ENCODE data around the gene GHITM. TPM values are rescaled to one million over a fixed set of nuclear protein-coding genes. Genes with fewer than 3 reads are reported as not detected.

The GHITM gene
- total and polyA plus RNA-seq, 2 of the 8 experiments (the other 6 are each of a cell fraction or from before 2014, with no cell fraction given), result 86.2 to 97.0 TPM

DNA sequence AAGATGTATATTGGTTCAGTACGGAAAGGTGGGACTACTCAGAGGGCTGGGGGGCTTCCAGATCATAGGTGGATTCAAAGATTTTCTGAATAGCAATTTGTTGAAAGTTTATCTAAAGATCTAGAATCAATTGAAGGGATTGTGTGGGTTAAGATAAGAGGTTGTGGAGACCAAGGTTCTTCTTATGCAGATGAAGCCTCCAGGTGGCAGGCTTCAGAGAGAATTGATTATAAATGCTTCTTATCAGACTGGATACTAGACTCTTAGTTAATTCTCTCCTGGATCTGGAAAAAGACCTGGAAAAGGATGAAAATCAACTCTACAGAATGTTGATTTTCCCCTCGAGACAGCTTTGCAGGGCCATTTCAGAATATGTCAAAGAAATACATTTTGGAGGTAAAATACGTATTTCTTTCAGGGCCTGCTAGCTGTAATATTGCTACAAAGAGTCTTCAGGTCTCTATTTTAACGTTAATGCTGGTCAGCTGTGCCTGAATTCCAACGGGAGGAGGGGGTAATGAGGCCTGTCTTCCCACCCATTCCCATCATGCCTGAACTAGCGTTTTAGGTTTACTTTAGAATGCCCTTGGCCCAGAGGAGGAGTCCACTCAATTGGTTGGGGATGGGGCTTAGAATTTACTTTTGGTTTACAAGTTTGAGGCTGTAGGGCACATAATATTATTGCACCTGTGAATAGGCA, 21.5 kb downstream of the GHITM start (continued):
- TF ChIP-seq, protein P1, sequence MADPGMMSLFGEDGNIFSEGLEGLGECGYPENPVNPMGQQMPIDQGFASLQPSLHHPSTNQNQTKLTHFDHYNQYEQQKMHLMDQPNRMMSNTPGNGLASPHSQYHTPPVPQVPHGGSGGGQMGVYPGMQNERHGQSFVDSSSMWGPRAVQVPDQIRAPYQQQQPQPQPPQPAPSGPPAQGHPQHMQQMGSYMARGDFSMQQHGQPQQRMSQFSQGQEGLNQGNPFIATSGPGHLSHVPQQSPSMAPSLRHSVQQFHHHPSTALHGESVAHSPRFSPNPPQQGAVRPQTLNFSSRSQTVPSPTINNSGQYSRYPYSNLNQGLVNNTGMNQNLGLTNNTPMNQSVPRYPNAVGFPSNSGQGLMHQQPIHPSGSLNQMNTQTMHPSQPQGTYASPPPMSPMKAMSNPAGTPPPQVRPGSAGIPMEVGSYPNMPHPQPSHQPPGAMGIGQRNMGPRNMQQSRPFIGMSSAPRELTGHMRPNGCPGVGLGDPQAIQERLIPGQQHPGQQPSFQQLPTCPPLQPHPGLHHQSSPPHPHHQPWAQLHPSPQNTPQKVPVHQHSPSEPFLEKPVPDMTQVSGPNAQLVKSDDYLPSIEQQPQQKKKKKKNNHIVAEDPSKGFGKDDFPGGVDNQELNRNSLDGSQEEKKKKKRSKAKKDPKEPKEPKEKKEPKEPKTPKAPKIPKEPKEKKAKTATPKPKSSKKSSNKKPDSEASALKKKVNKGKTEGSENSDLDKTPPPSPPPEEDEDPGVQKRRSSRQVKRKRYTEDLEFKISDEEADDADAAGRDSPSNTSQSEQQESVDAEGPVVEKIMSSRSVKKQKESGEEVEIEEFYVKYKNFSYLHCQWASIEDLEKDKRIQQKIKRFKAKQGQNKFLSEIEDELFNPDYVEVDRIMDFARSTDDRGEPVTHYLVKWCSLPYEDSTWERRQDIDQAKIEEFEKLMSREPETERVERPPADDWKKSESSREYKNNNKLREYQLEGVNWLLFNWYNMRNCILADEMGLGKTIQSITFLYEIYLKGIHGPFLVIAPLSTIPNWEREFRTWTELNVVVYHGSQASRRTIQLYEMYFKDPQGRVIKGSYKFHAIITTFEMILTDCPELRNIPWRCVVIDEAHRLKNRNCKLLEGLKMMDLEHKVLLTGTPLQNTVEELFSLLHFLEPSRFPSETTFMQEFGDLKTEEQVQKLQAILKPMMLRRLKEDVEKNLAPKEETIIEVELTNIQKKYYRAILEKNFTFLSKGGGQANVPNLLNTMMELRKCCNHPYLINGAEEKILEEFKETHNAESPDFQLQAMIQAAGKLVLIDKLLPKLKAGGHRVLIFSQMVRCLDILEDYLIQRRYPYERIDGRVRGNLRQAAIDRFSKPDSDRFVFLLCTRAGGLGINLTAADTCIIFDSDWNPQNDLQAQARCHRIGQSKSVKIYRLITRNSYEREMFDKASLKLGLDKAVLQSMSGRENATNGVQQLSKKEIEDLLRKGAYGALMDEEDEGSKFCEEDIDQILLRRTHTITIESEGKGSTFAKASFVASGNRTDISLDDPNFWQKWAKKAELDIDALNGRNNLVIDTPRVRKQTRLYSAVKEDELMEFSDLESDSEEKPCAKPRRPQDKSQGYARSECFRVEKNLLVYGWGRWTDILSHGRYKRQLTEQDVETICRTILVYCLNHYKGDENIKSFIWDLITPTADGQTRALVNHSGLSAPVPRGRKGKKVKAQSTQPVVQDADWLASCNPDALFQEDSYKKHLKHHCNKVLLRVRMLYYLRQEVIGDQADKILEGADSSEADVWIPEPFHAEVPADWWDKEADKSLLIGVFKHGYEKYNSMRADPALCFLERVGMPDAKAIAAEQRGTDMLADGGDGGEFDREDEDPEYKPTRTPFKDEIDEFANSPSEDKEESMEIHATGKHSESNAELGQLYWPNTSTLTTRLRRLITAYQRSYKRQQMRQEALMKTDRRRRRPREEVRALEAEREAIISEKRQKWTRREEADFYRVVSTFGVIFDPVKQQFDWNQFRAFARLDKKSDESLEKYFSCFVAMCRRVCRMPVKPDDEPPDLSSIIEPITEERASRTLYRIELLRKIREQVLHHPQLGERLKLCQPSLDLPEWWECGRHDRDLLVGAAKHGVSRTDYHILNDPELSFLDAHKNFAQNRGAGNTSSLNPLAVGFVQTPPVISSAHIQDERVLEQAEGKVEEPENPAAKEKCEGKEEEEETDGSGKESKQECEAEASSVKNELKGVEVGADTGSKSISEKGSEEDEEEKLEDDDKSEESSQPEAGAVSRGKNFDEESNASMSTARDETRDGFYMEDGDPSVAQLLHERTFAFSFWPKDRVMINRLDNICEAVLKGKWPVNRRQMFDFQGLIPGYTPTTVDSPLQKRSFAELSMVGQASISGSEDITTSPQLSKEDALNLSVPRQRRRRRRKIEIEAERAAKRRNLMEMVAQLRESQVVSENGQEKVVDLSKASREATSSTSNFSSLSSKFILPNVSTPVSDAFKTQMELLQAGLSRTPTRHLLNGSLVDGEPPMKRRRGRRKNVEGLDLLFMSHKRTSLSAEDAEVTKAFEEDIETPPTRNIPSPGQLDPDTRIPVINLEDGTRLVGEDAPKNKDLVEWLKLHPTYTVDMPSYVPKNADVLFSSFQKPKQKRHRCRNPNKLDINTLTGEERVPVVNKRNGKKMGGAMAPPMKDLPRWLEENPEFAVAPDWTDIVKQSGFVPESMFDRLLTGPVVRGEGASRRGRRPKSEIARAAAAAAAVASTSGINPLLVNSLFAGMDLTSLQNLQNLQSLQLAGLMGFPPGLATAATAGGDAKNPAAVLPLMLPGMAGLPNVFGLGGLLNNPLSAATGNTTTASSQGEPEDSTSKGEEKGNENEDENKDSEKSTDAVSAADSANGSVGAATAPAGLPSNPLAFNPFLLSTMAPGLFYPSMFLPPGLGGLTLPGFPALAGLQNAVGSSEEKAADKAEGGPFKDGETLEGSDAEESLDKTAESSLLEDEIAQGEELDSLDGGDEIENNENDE (IDR thresholded peaks at IDR 0.05; ENCODE audit: insufficient replicate concordance, low read length), result peak; percentile 35

Measured in H1 (cell line).